A673 (cell line): ENCODE data around the gene DAPK1. TPM values are rescaled to one million over a fixed set of nuclear protein-coding genes. Genes with fewer than 3 reads are reported as not detected.

Experiments used
- BruUV-seq: library from RNA; stranded (reverse); fragments of 400-500 nt; replicated peaks from 2 replicates; lab custom pipeline; 2021; lab: Mats Ljungman, UMichigan
- CTCF ChIA-PET: fragments of 300-600 bp; sonication (Branson Sonifier 250); formaldehyde crosslinking; loops from one replicate; lab custom pipeline; 2022; ENCODE audit warnings: antibody characterized with exemption; lab: Charles Lee
- POLR2A ChIA-PET: fragments of 300-600 bp; sonication (Branson Sonifier 250); formaldehyde crosslinking; loops from one replicate; lab custom pipeline; 2022; ENCODE audit warnings: antibody characterized with exemption; ENCODE audit not compliant: low non-redundant PET; lab: Charles Lee
- DNase-seq: peaks from one replicate; pipeline ENCODE4 v3.0.0-alpha.2; 2015; ENCODE audit warnings: low spot score
- H3K27ac ChIP-seq: fragments of 200-600 bp; sonication (generic); 2 replicates; pipeline ENCODE4 v1.5.1; 2016; ENCODE audit warnings: mixed run types, low read depth, mild to moderate bottlenecking, mixed read lengths, antibody characterized with exemption, low read length; ENCODE audit not compliant: poor library complexity, severe bottlenecking
- H3K27me3 ChIP-seq: fragments of 200-600 bp; sonication (generic); replicated peaks from 2 replicates; pipeline ENCODE4 v1.6.1; 2017; ENCODE audit warnings: mixed run types, low read depth, mild to moderate bottlenecking, mixed read lengths, antibody characterized with exemption, low read length; ENCODE audit not compliant: insufficient read depth, poor library complexity
- H3K36me3 ChIP-seq: fragments of 200-600 bp; sonication (generic); 2 replicates; pipeline ENCODE4 v1.6.1; 2016; ENCODE audit warnings: mixed run types, mild to moderate bottlenecking, mixed read lengths, antibody characterized with exemption, low read length; ENCODE audit not compliant: insufficient read depth, poor library complexity, severe bottlenecking
- H3K4me1 ChIP-seq: fragments of 200-600 bp; sonication (generic); 2 replicates; pipeline ENCODE4 v1.6.1; 2017; ENCODE audit warnings: mixed run types, mild to moderate bottlenecking, mixed read lengths, antibody characterized with exemption, low read length; ENCODE audit not compliant: insufficient read depth, poor library complexity, severe bottlenecking
- H3K4me3 ChIP-seq: fragments of 200-600 bp; sonication (generic); 2 replicates; pipeline ENCODE4 v1.5.1; 2016; ENCODE audit warnings: low read depth, mixed run types, mild to moderate bottlenecking, mixed read lengths, low read length; ENCODE audit not compliant: poor library complexity, severe bottlenecking
- H3K9me3 ChIP-seq: fragments of 200-600 bp; sonication (generic); 2 replicates; pipeline ENCODE4 v1.6.1; 2016; ENCODE audit warnings: mixed run types, low read depth, mild to moderate bottlenecking, mixed read lengths, antibody characterized with exemption, low read length; ENCODE audit not compliant: poor library complexity, severe bottlenecking
- EZH2 ChIP-seq: fragments of 200-600 bp; sonication (generic); IDR thresholded peaks from 2 replicates; pipeline ENCODE4 v1.6.1; 2017; ENCODE audit warnings: borderline replicate concordance, low read depth, mild to moderate bottlenecking, mixed read lengths, antibody characterized with exemption, low read length; ENCODE audit not compliant: poor library complexity, severe bottlenecking
- intact Hi-C: fragments of 100-400 bp; cut with micrococcal nuclease; formaldehyde crosslinking; loops from one replicate; pipeline ENCODE4 v1.10.0; 2022; ENCODE audit not compliant: unreplicated experiment
- total RNA-seq: library from RNA; stranded (reverse); gene quantifications from 2 replicates; pipeline ENCODE4 v1.2.3, GENCODE V29; 2021
- TF ChIP-seq, protein P1 (sequence below): fragments of 300-800, 200-600 bp; sonication (generic); conservative IDR thresholded peaks from 2 replicates; pipeline ENCODE4 v1.5.1; 2017; ENCODE audit warnings: low read depth, mild to moderate bottlenecking, antibody characterized with exemption, low read length, moderate library complexity, mixed read lengths

The DAPK1 gene
- total RNA-seq, 1 experiment from 2014 or later = 380 TPM

DNA sequence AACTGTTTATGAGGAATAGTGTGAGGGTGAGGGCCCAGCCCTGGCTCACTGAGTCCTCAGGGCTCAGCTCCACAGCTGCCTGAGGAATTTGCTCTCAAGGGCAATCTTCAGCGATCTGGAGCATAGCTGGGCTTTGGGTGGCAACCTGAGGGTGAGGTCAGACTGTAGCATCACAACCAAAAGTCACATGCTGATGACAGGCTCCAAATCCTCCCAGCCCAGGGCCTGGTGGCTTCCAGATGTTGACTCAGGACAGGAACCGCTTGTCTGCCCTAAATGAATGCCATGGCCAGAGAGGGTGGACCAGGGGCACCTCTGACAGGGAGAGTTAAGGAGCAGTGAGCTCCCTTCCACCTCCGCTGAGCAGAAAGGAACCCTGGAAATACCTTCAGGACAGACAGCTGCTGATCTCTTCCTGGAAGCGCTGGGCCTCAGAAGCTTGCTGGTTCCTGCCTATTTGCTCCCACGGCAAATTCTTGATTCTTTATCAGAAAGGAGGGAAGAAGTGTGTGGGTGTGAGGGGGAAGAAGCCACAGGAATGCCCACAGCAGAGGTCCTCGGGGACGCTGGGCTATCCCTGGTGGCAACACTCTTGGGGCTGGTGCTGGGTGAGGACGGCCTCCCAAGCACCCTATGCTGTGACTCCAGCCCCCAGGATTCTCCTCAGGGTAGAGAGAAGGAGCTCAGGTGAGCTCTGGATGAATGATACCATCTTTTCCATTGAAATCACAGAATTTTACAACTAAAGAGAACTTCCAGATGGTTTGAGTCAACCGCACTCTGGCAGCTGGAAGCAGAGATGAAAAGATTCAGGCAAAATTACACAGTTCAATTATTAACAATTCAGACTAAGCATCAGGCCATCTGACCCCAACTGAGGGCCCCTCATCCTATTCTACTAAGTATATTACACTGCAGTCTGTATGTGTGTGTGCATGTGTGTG, 214.5 kb downstream of the DAPK1 start:
- Histone ChIP-seq H3K27me3 (no peaks in the 10 kb centered on the region), H3K36me3 (peaks cover 32% of the 10 kb centered on the region), H3K4me3 (no peak overlapping the region), H3K27ac (peak overlapping the region; percentile 0), H3K4me1 (peaks cover 44% of the 10 kb centered on the region), H3K9me3 (no peaks in the 10 kb centered on the region)
- no peak for TF ChIP-seq EZH2
- TF ChIP-seq, protein P1, sequence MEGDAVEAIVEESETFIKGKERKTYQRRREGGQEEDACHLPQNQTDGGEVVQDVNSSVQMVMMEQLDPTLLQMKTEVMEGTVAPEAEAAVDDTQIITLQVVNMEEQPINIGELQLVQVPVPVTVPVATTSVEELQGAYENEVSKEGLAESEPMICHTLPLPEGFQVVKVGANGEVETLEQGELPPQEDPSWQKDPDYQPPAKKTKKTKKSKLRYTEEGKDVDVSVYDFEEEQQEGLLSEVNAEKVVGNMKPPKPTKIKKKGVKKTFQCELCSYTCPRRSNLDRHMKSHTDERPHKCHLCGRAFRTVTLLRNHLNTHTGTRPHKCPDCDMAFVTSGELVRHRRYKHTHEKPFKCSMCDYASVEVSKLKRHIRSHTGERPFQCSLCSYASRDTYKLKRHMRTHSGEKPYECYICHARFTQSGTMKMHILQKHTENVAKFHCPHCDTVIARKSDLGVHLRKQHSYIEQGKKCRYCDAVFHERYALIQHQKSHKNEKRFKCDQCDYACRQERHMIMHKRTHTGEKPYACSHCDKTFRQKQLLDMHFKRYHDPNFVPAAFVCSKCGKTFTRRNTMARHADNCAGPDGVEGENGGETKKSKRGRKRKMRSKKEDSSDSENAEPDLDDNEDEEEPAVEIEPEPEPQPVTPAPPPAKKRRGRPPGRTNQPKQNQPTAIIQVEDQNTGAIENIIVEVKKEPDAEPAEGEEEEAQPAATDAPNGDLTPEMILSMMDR = no peak
- CTCF ChIA-PET = interaction anchor here (0.7 kb wide), 1 partner anchor 28 kb away, joined by 3 read pairs; no protein-coding TSS in a partner anchor
- DNase-seq = peak; percentile 44
- intact Hi-C loops = no loop called here
- POLR2A ChIA-PET = no interaction called here
- no TSS peak for BruUV-seq

DNA sequence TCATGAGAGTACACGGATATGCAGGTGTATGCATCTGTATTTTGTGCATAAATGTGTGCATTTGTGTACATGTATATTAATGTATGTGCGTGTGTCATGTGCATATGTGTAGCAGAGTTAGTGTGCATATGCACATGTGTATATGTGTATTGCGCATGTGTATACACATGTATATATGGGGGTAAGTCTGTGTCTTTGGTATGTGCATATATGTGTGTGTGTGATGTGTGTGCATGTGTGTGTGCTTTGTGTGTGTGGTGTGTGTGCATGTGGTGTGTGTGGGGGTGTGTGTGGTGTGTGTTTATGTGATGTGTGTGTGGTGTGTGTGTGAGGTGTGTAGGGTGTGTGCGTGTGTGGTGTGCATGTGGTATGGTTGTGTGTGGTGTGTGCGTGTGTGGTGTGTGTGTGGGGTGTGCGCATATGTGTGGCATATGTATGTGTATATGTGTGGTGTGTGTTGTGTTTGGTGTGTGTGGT, 215.2 kb downstream of the DAPK1 start:
- no peaks in the 10 kb centered on the region for H3K27me3 ChIP-seq
- ChIA-PET POLR2A (no interaction called here), CTCF (no interaction called here)
- H3K36me3 ChIP-seq = peaks cover 25% of the 10 kb centered on the region
- DNase-seq = no peak
- H3K4me3 ChIP-seq = no peak overlapping the region
- peaks cover 44% of the 10 kb centered on the region for H3K4me1 ChIP-seq
- H3K9me3 ChIP-seq = no peaks in the 10 kb centered on the region
- BruUV-seq = no TSS peak
- intact Hi-C loops = no loop called here
- H3K27ac ChIP-seq = peak overlapping the region; percentile 41
- TF ChIP-seq EZH2 = no peak
- TF ChIP-seq, protein P1 = no peak

DNA sequence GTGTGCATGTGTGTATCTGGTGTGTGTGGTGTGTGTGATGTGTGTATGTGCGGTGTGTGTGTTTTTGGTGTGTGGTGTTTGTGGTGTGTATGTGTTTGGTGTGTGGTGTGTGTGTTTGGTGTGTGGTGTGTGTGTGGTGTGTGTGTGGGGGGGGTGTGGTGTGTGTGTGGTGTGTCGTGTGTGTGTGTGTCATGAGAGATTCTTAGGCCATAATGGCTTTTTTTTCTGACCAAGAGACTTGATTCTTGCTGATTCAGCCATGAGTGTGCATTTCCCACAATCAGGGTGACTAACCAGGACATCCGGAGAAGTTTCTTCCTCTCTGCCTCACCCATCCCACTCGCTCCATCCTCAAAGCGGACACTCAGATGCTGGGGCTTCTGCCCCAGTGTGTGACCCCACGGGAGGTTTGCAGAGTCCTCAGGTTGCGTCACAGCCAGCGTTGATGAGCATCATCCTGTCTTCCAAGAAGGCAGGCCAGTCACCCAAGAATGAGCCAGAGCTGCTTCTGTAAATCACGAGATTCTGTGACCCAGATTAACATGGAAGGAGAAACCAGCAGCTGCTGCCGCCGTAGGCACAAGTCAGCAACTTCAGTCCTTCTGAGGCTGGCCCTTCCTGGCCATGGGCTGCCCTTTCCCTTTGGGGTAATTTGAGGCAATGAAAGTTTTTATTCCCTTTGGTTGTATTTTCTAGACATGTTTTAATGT, 215.8 kb downstream of the DAPK1 start:
- CTCF ChIA-PET = interaction anchor here (1.2 kb wide), 1 partner anchor 99 kb away, joined by 3 read pairs; no protein-coding TSS in a partner anchor
- intact Hi-C loops = no loop called here
- BruUV-seq = TSS peak; percentile 22
- peak; percentile 68 for DNase-seq
- Histone ChIP-seq H3K4me1 (peaks cover 44% of the 10 kb centered on the region), H3K36me3 (peaks cover 19% of the 10 kb centered on the region), H3K27ac (peak overlapping the region; percentile 41), H3K27me3 (no peaks in the 10 kb centered on the region), H3K9me3 (no peaks in the 10 kb centered on the region), H3K4me3 (peak overlapping the region; percentile 13)
- POLR2A ChIA-PET = interaction anchor here (0.5 kb wide), 1 partner anchor 197 kb away, joined by 5 read pairs; no protein-coding TSS in a partner anchor
- TF ChIP-seq, protein P1 = no peak
- no peak for TF ChIP-seq EZH2
